Activated T-cell treated with anti-CD3 and anti-CD28 coated beads, Interleukin-2, amount 50 U/mL, for 24 hours (primary cell): Measurements from ENCODE around the gene STXBP1.
"Not testable (repeated sequence)": the region's sequence is repeated elsewhere in the genome, so short reads cannot be mapped to it uniquely, and the experiment has no call there.

Experiments used
- DNase-seq: peaks from one replicate; pipeline ENCODE4 v3.0.0-alpha.2; 2020
- H3K27ac Mint-ChIP-seq: 2 replicates; pipeline ENCODE4 v1.8.0; 2020; ENCODE audit warnings: mild to moderate bottlenecking, mixed read lengths
- H3K27me3 Mint-ChIP-seq: 2 replicates; pipeline ENCODE4 v1.8.0; 2020; ENCODE audit warnings: mixed read lengths
- H3K36me3 Mint-ChIP-seq: 2 replicates; pipeline ENCODE4 v1.8.0; 2020; ENCODE audit warnings: low read depth, mixed read lengths
- H3K4me1 Mint-ChIP-seq: 2 replicates; pipeline ENCODE4 v1.8.0; 2020; ENCODE audit warnings: low read depth, mixed read lengths
- H3K4me3 Mint-ChIP-seq: 2 replicates; pipeline ENCODE4 v1.8.0; 2020; ENCODE audit warnings: mild to moderate bottlenecking, moderate library complexity, mixed read lengths
- H3K9me3 Mint-ChIP-seq: 2 replicates; pipeline ENCODE4 v1.8.0; 2020; ENCODE audit warnings: mixed read lengths

The STXBP1 gene

GRCh38 chr9:127571971-127572370 lies 40.1 kb upstream of the STXBP1 start:
- H3K4me1 Mint-ChIP-seq: peaks cover 47% of the 10 kb centered on the region
- H3K4me3 Mint-ChIP-seq: no peak overlapping the region
- H3K9me3 Mint-ChIP-seq: no peaks in the 10 kb centered on the region
- H3K27me3 Mint-ChIP-seq: no peaks in the 10 kb centered on the region
- DNase-seq: no peak
- H3K36me3 Mint-ChIP-seq: no peaks in the 10 kb centered on the region
- H3K27ac Mint-ChIP-seq: no peak overlapping the region

- Mint-ChIP-seq H3K27ac (no peak overlapping the region), H3K36me3 (no peaks in the 10 kb centered on the region)
These were observed 38.9 kb upstream of the STXBP1 start for GRCh38 chr9:127572961-127573721.

GRCh38 chr9:127574072-127574993 lies 37.7 kb upstream of the STXBP1 start:
- no peak overlapping the region for H3K4me3 Mint-ChIP-seq
- DNase-seq: no peak
- H3K27ac Mint-ChIP-seq: peak overlapping the region; percentile 77
- no peaks in the 10 kb centered on the region for H3K9me3 Mint-ChIP-seq
- no peaks in the 10 kb centered on the region for H3K36me3 Mint-ChIP-seq
- H3K4me1 Mint-ChIP-seq: peaks cover 48% of the 10 kb centered on the region
- no peaks in the 10 kb centered on the region for H3K27me3 Mint-ChIP-seq

More at GRCh38 chr9:127572961-127573721, 38.9 kb upstream of the STXBP1 start:
- no peaks in the 10 kb centered on the region for H3K9me3 Mint-ChIP-seq
- no peaks in the 10 kb centered on the region for H3K27me3 Mint-ChIP-seq
- DNase-seq: no peak
- H3K4me3 Mint-ChIP-seq: no peak overlapping the region
- H3K4me1 Mint-ChIP-seq: peaks cover 40% of the 10 kb centered on the region

GRCh38 chr9:127575875-127576778 lies 36.0 kb upstream of the STXBP1 start:
- Mint-ChIP-seq H3K27me3 (no peaks in the 10 kb centered on the region), H3K27ac (no peak overlapping the region), H3K4me3 (no peak overlapping the region), H3K9me3 (no peaks in the 10 kb centered on the region), H3K36me3 (no peaks in the 10 kb centered on the region), H3K4me1 (peaks cover 45% of the 10 kb centered on the region)
- no peak for DNase-seq

- H3K27me3 Mint-ChIP-seq, H3K36me3 Mint-ChIP-seq, DNase-seq, H3K27ac Mint-ChIP-seq, H3K4me3 Mint-ChIP-seq, H3K9me3 Mint-ChIP-seq: not testable (repeated sequence)
- H3K4me1 Mint-ChIP-seq: peaks cover 45% of the 10 kb centered on the region
These were observed 34.9 kb upstream of the STXBP1 start for GRCh38 chr9:127577194-127577593.

- no peaks in the 10 kb centered on the region for H3K9me3 Mint-ChIP-seq
- H3K27ac Mint-ChIP-seq: peak overlapping the region; percentile 87
- no peaks in the 10 kb centered on the region for H3K27me3 Mint-ChIP-seq
- H3K36me3 Mint-ChIP-seq: no peaks in the 10 kb centered on the region
- H3K4me1 Mint-ChIP-seq: peaks cover 40% of the 10 kb centered on the region
- DNase-seq: no peak
- H3K4me3 Mint-ChIP-seq: peak overlapping the region; percentile 66
These were observed 33.5 kb upstream of the STXBP1 start for GRCh38 chr9:127578627-127578951.

- Mint-ChIP-seq H3K27me3 (no peaks in the 10 kb centered on the region), H3K36me3 (no peaks in the 10 kb centered on the region), H3K4me1 (peaks cover 37% of the 10 kb centered on the region), H3K27ac (peak overlapping the region; percentile 87), H3K9me3 (no peaks in the 10 kb centered on the region), H3K4me3 (peak overlapping the region; percentile 66)
- DNase-seq: peak; percentile 80
These were observed 32.9 kb upstream of the STXBP1 start for GRCh38 chr9:127578952-127579853.

- Mint-ChIP-seq H3K27ac (no peak overlapping the region), H3K27me3 (no peaks in the 10 kb centered on the region), H3K4me1 (peaks cover 27% of the 10 kb centered on the region), H3K4me3 (no peak overlapping the region), H3K36me3 (no peaks in the 10 kb centered on the region), H3K9me3 (no peaks in the 10 kb centered on the region)
- DNase-seq: no peak
These were observed 31.7 kb upstream of the STXBP1 start for GRCh38 chr9:127580366-127580765.

- H3K27ac Mint-ChIP-seq: no peak overlapping the region
- no peaks in the 10 kb centered on the region for H3K9me3 Mint-ChIP-seq
- H3K4me1 Mint-ChIP-seq: peaks cover 25% of the 10 kb centered on the region
- DNase-seq: no peak
- H3K27me3 Mint-ChIP-seq: no peaks in the 10 kb centered on the region
- H3K36me3 Mint-ChIP-seq: no peaks in the 10 kb centered on the region
- no peak overlapping the region for H3K4me3 Mint-ChIP-seq
These were observed 31.1 kb upstream of the STXBP1 start for GRCh38 chr9:127580879-127581475.

- H3K27me3 Mint-ChIP-seq, H3K36me3 Mint-ChIP-seq, H3K4me3 Mint-ChIP-seq, DNase-seq, H3K27ac Mint-ChIP-seq, H3K9me3 Mint-ChIP-seq: not testable (repeated sequence)
- peaks cover 14% of the 10 kb centered on the region for H3K4me1 Mint-ChIP-seq
These were observed 27.6 kb upstream of the STXBP1 start for GRCh38 chr9:127584474-127584805.

- no peak overlapping the region for H3K4me3 Mint-ChIP-seq
- H3K9me3 Mint-ChIP-seq: no peaks in the 10 kb centered on the region
- H3K4me1 Mint-ChIP-seq: peaks cover 11% of the 10 kb centered on the region
- H3K27me3 Mint-ChIP-seq: peaks cover 7% of the 10 kb centered on the region
- no peak overlapping the region for H3K27ac Mint-ChIP-seq
- H3K36me3 Mint-ChIP-seq: no peaks in the 10 kb centered on the region
- no peak for DNase-seq
These were observed 26.8 kb upstream of the STXBP1 start for GRCh38 chr9:127585161-127585819.

- Mint-ChIP-seq H3K4me3 (no peak overlapping the region), H3K9me3 (no peaks in the 10 kb centered on the region)
These were observed 26.0 kb upstream of the STXBP1 start for GRCh38 chr9:127586096-127586495.

GRCh38 chr9:127586537-127586936 lies 25.5 kb upstream of the STXBP1 start:
- no peaks in the 10 kb centered on the region for H3K36me3 Mint-ChIP-seq
- H3K27ac Mint-ChIP-seq: no peak overlapping the region
- H3K9me3 Mint-ChIP-seq: no peaks in the 10 kb centered on the region
- peaks cover 7% of the 10 kb centered on the region for H3K4me1 Mint-ChIP-seq
- DNase-seq: peak; percentile 66
- no peak overlapping the region for H3K4me3 Mint-ChIP-seq
- peaks cover 7% of the 10 kb centered on the region for H3K27me3 Mint-ChIP-seq

More at GRCh38 chr9:127586096-127586495, 26.0 kb upstream of the STXBP1 start:
- H3K27ac Mint-ChIP-seq: no peak overlapping the region
- H3K36me3 Mint-ChIP-seq: no peaks in the 10 kb centered on the region
- DNase-seq: no peak
- H3K4me1 Mint-ChIP-seq: peaks cover 7% of the 10 kb centered on the region
- peaks cover 7% of the 10 kb centered on the region for H3K27me3 Mint-ChIP-seq
